Muscle layer of duodenum (tissue), 2 donors: ENCODE data around the gene NIPBL.

Experiments used
- H3K27ac ChIP-seq: one replicate; pipeline ENCODE4 v1.7.0; 2013; ENCODE audit warnings: mild to moderate bottlenecking, low read length
- H3K27me3 ChIP-seq: one replicate; pipeline ENCODE4 v1.7.0; 2013; ENCODE audit warnings: low read depth, mild to moderate bottlenecking, control low read depth, low read length
- H3K36me3 ChIP-seq, 2 donors: one replicate each; pipeline ENCODE4 v1.7.0; 2013; ENCODE audit warnings: low read length in 2 of 2, control low read depth in 1 of 2, mild to moderate bottlenecking in 1 of 2; ENCODE audit not compliant: insufficient read depth in 2 of 2, control insufficient read depth in 1 of 2
- H3K4me1 ChIP-seq, 2 donors: one replicate each; pipeline ENCODE4 v1.7.0; 2013; ENCODE audit warnings: low read length in 2 of 2, mild to moderate bottlenecking in 2 of 2, control low read depth in 1 of 2, moderate library complexity in 1 of 2; ENCODE audit not compliant: insufficient read depth in 2 of 2, control insufficient read depth in 1 of 2
- H3K4me3 ChIP-seq, 2 donors: one replicate each; pipeline ENCODE4 v1.7.0; 2013; ENCODE audit warnings: low read length in 2 of 2, low read depth in 1 of 2, mild to moderate bottlenecking in 1 of 2
- H3K9me3 ChIP-seq, 2 donors: one replicate each; pipeline ENCODE4 v1.7.0; 2013; ENCODE audit warnings: low read length in 2 of 2, control low read depth in 1 of 2, mild to moderate bottlenecking in 1 of 2; ENCODE audit not compliant: control insufficient read depth in 1 of 2
- donor health status: healthy.

The NIPBL gene

DNA sequence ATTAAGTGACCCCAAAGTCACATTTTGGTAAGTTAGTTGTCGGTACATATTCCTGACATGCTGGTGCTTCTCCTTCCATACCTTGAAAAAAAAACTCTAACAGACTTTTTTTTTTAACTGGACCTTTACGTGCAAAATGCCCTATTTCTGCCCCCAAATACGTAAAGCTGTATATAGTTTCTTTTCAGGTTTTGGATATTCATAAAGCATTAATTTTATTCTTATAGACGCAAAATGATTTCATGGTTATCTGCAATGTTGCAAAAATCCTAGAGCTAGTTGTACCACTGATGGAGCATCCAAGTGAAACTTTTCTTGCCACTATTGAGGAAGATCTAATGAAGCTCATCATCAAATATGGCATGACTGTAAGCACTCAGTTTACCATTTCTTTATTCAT, 167.6 kb downstream of the NIPBL start:
- Histone ChIP-seq H3K4me3 (no peak overlapping the region), H3K9me3 (no peaks in the 10 kb centered on the region), H3K4me1 (no peaks in the 10 kb centered on the region), H3K27me3 (no peaks in the 10 kb centered on the region), H3K27ac (no peak overlapping the region), H3K36me3 (peaks cover 29 to 35% of the 10 kb centered on the region in 2 donors)

DNA sequence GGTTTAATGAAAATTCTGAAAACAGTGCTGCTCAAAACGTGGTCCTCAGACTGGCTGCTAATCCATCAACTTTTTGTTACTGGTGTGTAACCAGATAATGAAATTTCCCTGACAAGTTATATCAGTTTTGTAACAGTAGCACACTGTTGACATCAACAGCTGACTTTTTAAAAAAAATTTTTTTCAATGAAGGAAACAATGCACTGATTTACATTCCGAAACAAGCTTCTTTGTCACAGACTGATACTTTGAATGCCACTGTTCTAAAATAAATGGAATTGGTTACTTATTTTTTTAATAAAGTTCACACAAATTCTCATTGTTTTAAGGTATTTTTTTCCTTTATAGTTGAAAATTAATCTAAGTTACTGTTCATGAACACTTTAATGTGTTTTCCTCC, 169.1 kb downstream of the NIPBL start:
- no peaks in the 10 kb centered on the region for H3K4me1 ChIP-seq
- no peaks in the 10 kb centered on the region for H3K27me3 ChIP-seq
- no peak overlapping the region for H3K27ac ChIP-seq
- H3K36me3 ChIP-seq, result peaks cover 37% of the 10 kb centered on the region in 2 donors
- no peaks in the 10 kb centered on the region for H3K9me3 ChIP-seq
- H3K4me3 ChIP-seq, result no peak overlapping the region

DNA sequence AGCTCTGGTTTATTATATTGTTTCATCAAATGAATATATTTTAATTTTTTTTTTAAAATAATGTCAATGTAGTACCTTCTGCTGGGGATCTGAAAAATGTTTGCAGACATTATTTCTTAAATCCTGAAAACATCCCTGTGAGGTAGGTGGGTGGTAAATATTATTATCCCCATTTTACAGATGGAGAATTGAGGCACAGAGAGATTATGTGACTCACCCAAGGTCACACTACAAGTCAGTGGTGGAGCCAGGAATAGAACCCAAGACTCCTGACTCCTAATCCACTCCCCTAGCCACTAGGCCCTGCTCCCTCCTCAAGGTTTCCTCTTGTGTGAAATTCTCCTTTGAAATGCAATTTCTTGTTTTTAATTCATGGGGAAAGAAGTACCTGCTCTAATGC, 171.4 kb downstream of the NIPBL start:
- Histone ChIP-seq H3K4me1 (no peaks in the 10 kb centered on the region), H3K27ac (no peak overlapping the region), H3K27me3 (no peaks in the 10 kb centered on the region), H3K36me3 (peaks cover 45 to 53% of the 10 kb centered on the region in 2 donors), H3K9me3 (no peaks in the 10 kb centered on the region), H3K4me3 (no peak overlapping the region)

GRCh38 chr5:37054391-37054790, 177.8 kb downstream of the NIPBL start:
- Histone ChIP-seq H3K27me3 (no peaks in the 10 kb centered on the region), H3K4me3 (no peak overlapping the region), H3K9me3 (no peaks in the 10 kb centered on the region), H3K27ac (no peak overlapping the region), H3K36me3 (peaks cover 34 to 43% of the 10 kb centered on the region in 2 donors), H3K4me1 (no peaks in the 10 kb centered on the region)

GRCh38 chr5:37055383-37055990, 178.9 kb downstream of the NIPBL start:
- H3K36me3 ChIP-seq, result peaks cover 37 to 47% of the 10 kb centered on the region in 2 donors
- no peaks in the 10 kb centered on the region for H3K27me3 ChIP-seq
- no peak overlapping the region for H3K4me3 ChIP-seq
- H3K9me3 ChIP-seq, result no peaks in the 10 kb centered on the region
- no peak overlapping the region for H3K27ac ChIP-seq
- no peaks in the 10 kb centered on the region for H3K4me1 ChIP-seq

- H3K9me3 ChIP-seq, result no peaks in the 10 kb centered on the region
- H3K4me3 ChIP-seq, result no peak overlapping the region
- no peak overlapping the region for H3K27ac ChIP-seq
- no peaks in the 10 kb centered on the region for H3K4me1 ChIP-seq
- no peaks in the 10 kb centered on the region for H3K27me3 ChIP-seq
- peaks cover 42 to 50% of the 10 kb centered on the region in 2 donors for H3K36me3 ChIP-seq
These were observed 180.2 kb downstream of the NIPBL start for GRCh38 chr5:37056762-37057161.

- no peak overlapping the region for H3K27ac ChIP-seq
- no peaks in the 10 kb centered on the region for H3K27me3 ChIP-seq
- H3K4me1 ChIP-seq, result no peaks in the 10 kb centered on the region
- H3K9me3 ChIP-seq, result no peaks in the 10 kb centered on the region
- peaks cover 51 to 52% of the 10 kb centered on the region in 2 donors for H3K36me3 ChIP-seq
- no peak overlapping the region for H3K4me3 ChIP-seq
These were observed 183.5 kb downstream of the NIPBL start for GRCh38 chr5:37060030-37060429.

- Histone ChIP-seq H3K4me1 (no peaks in the 10 kb centered on the region), H3K4me3 (no peak overlapping the region), H3K36me3 (peaks cover 38 to 40% of the 10 kb centered on the region in 2 donors), H3K27ac (no peak overlapping the region), H3K27me3 (no peaks in the 10 kb centered on the region), H3K9me3 (no peaks in the 10 kb centered on the region)
These were observed 187.2 kb downstream of the NIPBL start for GRCh38 chr5:37063739-37064138.

- peaks cover 34 to 38% of the 10 kb centered on the region in 2 donors for H3K36me3 ChIP-seq
- no peaks in the 10 kb centered on the region for H3K9me3 ChIP-seq
- H3K4me3 ChIP-seq, result no peak overlapping the region
- H3K27me3 ChIP-seq, result no peaks in the 10 kb centered on the region
- no peak overlapping the region for H3K27ac ChIP-seq
- H3K4me1 ChIP-seq, result no peaks in the 10 kb centered on the region
These were observed 187.9 kb downstream of the NIPBL start for GRCh38 chr5:37064442-37064841.

DNA sequence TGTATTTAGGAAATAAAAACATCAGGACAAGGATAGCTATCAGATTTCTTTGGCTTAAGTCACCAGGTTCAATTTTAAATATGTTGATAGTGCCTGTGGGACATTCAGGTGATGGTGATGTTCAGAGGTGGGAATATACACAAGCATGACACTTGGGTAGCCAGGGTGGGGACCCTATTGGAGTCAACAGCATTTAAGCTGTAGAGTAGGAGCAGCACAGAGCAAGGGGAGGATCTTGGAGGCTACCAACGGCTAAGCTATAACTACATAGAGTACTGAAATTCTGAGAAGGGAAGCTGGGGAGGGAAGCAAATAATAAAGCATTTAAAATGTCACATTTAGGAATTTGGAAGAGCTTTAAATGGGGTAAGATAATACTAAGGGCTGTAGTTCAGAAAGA, 194.9 kb downstream of the NIPBL start:
- no peak overlapping the region for H3K27ac ChIP-seq

GRCh38 chr5:37071901-37072581, 195.5 kb downstream of the NIPBL start:
- Histone ChIP-seq H3K4me1 (no peaks in the 10 kb centered on the region), H3K9me3 (no peaks in the 10 kb centered on the region), H3K4me3 (no peak overlapping the region), H3K27me3 (no peaks in the 10 kb centered on the region), H3K36me3 (no peaks in the 10 kb centered on the region), H3K27ac (no peak overlapping the region)

More for the DNA sequence above, 194.9 kb downstream of the NIPBL start:
- no peaks in the 10 kb centered on the region for H3K36me3 ChIP-seq
- H3K4me1 ChIP-seq, result no peaks in the 10 kb centered on the region
- H3K9me3 ChIP-seq, result no peaks in the 10 kb centered on the region
- H3K27me3 ChIP-seq, result no peaks in the 10 kb centered on the region
- H3K4me3 ChIP-seq, result no peak overlapping the region
